Uterus (tissue), 4 donors: Measurements from ENCODE around the gene CENPF. TPM values are rescaled to one million over a fixed set of nuclear protein-coding genes. Genes with fewer than 3 reads are reported as not detected.

Experiments used
- DNase-seq, 2 donors: peaks; one replicate each; pipeline ENCODE4 v3.0.0-alpha.2; 2019 to 2020
- H3K27ac ChIP-seq, 2 donors: fragments of 200-600 bp; sonication (generic); 1 replicate in 1 of 2; 2 replicates in 1 of 2; pipeline ENCODE4 v1.5.1; 2016 to 2018
- H3K27me3 ChIP-seq, 2 donors: fragments of 200-600 bp; sonication (generic); one replicate each; pipeline ENCODE4 v1.5.1; 2018 to 2019; ENCODE audit warnings: control low read depth in 1 of 2
- H3K36me3 ChIP-seq, 2 donors: fragments of 200-600 bp; sonication (generic); one replicate each; pipeline ENCODE4 v1.5.1; 2019; ENCODE audit warnings: control low read depth in 1 of 2
- H3K4me1 ChIP-seq, 2 donors: fragments of 200-600 bp; sonication (generic); one replicate each; pipeline ENCODE4 v1.5.1; 2018 to 2019; ENCODE audit warnings: control low read depth in 1 of 2
- H3K4me3 ChIP-seq, 2 donors: fragments of 200-600 bp; sonication (generic); 1 replicate in 1 of 2; 2 replicates in 1 of 2; pipeline ENCODE4 v1.5.1; 2018 to 2019; ENCODE audit warnings: mild to moderate bottlenecking in 1 of 2
- H3K9me3 ChIP-seq, 2 donors: fragments of 200-600 bp; sonication (generic); one replicate each; pipeline ENCODE4 v1.5.1; 2019; ENCODE audit warnings: control low read depth in 1 of 2
- POLR2A ChIP-seq, 2 donors: fragments of 450-650 bp; IDR thresholded peaks; one replicate each; pipeline ENCODE4 v1.6.1; 2016; ENCODE audit warnings: antibody characterized with exemption in 2 of 2, mild to moderate bottlenecking in 1 of 2, moderate library complexity in 1 of 2
- intact Hi-C: fragments of 100-400 bp; cut with DNase I; formaldehyde crosslinking; loops from one replicate; pipeline ENCODE4 v1.15.1; 2023; ENCODE audit warnings: low total_unique reads
- total RNA-seq, 4 donors: library from RNA; depleted of rRNA in 3 of 4; stranded (reverse); fragments of >200 nt in 3 of 4; gene quantifications; one replicate each; pipeline versions ENCODE4 v1.1.0 to v1.2.4, GENCODE V29; 2014 to 2023
- TF ChIP-seq, protein P1 (sequence below), 4 experiments: fragments of 200-600 bp in 2 of 4; fragments of 450-650 bp in 2 of 4; sonication (generic) in 2 of 4; IDR thresholded peaks; one replicate each; pipeline ENCODE4 v1.5.1; 2016 to 2019; ENCODE audit warnings: antibody characterized with exemption in 4 of 4, mild to moderate bottlenecking in 2 of 4, moderate library complexity in 1 of 4
- donor health status: DM: yes; HTN: yes; CAD: no.

Gene CENPF
- total RNA-seq, 4 donors from 2014 or later, result under 0.01 to 41.2 (median 5.7) TPM

DNA sequence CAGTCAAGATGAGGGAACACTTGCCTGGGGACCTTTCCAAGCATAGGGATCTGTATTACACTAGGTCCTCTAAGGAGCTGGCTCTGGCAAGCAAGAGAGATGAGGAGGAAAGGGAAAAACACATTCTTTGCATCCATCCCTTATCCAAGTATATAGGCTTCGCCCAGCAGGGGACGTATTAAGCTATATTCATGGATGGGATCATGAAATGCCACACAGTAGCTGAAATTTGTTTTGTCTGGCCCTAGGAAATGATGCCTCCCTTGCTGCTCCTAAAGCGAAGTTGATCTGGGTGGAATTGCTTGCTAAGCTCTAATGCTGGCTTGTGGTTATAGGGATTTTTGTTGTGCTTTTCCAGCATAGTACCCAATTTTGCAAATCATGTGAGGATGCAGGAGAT is 32.1 kb downstream of the CENPF start:
- TF ChIP-seq, protein P1, sequence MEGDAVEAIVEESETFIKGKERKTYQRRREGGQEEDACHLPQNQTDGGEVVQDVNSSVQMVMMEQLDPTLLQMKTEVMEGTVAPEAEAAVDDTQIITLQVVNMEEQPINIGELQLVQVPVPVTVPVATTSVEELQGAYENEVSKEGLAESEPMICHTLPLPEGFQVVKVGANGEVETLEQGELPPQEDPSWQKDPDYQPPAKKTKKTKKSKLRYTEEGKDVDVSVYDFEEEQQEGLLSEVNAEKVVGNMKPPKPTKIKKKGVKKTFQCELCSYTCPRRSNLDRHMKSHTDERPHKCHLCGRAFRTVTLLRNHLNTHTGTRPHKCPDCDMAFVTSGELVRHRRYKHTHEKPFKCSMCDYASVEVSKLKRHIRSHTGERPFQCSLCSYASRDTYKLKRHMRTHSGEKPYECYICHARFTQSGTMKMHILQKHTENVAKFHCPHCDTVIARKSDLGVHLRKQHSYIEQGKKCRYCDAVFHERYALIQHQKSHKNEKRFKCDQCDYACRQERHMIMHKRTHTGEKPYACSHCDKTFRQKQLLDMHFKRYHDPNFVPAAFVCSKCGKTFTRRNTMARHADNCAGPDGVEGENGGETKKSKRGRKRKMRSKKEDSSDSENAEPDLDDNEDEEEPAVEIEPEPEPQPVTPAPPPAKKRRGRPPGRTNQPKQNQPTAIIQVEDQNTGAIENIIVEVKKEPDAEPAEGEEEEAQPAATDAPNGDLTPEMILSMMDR (IDR thresholded peaks at IDR 0.05), result no peak
- no peak for TF ChIP-seq POLR2A (IDR thresholded peaks at IDR 0.05)
- Histone ChIP-seq H3K4me1 (no peaks in the 10 kb centered on the region), H3K4me3 (no peak overlapping the region), H3K9me3 (no peaks in the 10 kb centered on the region), H3K27ac (no peak overlapping the region), H3K36me3 (no peaks in the 10 kb centered on the region), H3K27me3 (no peaks in the 10 kb centered on the region)
- DNase-seq, result no peak
- intact Hi-C loops, result no loop called here

DNA sequence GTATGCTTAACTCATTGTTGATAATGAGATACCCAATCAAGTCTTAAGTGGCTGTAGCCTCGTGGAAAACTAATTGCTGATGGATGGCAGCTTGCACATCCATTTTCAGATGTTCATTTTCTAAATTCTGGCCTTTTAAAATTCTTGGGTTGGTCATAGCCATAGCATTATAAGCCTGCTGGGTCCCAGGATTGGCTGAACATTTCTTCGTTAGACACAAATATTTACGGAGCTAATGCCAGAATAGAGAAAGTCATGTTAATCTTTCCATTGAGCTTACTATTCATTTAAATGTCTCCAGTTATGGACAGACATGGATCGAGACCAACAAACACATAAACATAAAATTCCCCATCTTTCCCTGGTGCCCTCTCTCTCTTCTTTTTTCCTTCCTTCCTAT is 32.5 kb downstream of the CENPF start:
- Histone ChIP-seq H3K27me3 (no peaks in the 10 kb centered on the region), H3K4me3 (no peak overlapping the region), H3K36me3 (no peaks in the 10 kb centered on the region), H3K4me1 (no peaks in the 10 kb centered on the region), H3K9me3 (no peaks in the 10 kb centered on the region), H3K27ac (no peak overlapping the region)
- no peak for DNase-seq
- TF ChIP-seq, protein P1 (IDR thresholded peaks at IDR 0.05), result no peak
- TF ChIP-seq POLR2A (IDR thresholded peaks at IDR 0.05), result no peak
- intact Hi-C loops, result no loop called here

GRCh38 chr1:214636436-214636835 is 33.4 kb downstream of the CENPF start:
- Histone ChIP-seq H3K27ac (no peak overlapping the region), H3K27me3 (no peaks in the 10 kb centered on the region), H3K4me1 (no peaks in the 10 kb centered on the region), H3K36me3 (no peaks in the 10 kb centered on the region), H3K4me3 (no peak overlapping the region), H3K9me3 (no peaks in the 10 kb centered on the region)
- no peak for TF ChIP-seq POLR2A (IDR thresholded peaks at IDR 0.05)
- TF ChIP-seq, protein P1 (IDR thresholded peaks at IDR 0.05), result no peak
- DNase-seq, result no peak
- intact Hi-C loops, result no loop called here

DNA sequence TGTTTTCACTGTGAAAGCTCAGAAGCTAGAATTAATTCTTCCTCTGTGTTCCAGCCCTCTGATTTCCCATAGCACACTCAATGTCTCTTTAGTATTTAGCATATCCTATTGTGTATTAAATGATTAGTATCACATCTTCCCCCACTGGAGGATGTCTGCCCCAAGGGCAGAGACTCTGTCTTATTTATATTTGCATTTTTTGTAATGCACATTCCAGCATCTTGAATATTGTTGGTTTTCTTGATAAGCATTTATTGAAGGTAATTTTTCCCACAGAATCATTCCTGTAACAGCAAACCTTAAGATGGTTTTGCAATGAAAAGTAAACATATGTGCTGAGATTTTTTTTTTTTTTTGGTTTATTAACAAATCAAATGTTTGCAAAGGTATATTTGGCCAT is 34.1 kb downstream of the CENPF start:
- no peaks in the 10 kb centered on the region for H3K9me3 ChIP-seq
- no peak overlapping the region for H3K4me3 ChIP-seq
- H3K27ac ChIP-seq, result no peak overlapping the region
- no peak for DNase-seq
- intact Hi-C loops, result no loop called here
- no peaks in the 10 kb centered on the region for H3K27me3 ChIP-seq
- H3K4me1 ChIP-seq, result no peaks in the 10 kb centered on the region
- no peak for TF ChIP-seq POLR2A (IDR thresholded peaks at IDR 0.05)
- TF ChIP-seq, protein P1 (IDR thresholded peaks at IDR 0.05), result no peak
- no peaks in the 10 kb centered on the region for H3K36me3 ChIP-seq

GRCh38 chr1:214637722-214638458 is 34.9 kb downstream of the CENPF start:
- no peaks in the 10 kb centered on the region for H3K4me1 ChIP-seq
- H3K9me3 ChIP-seq, result no peaks in the 10 kb centered on the region
- H3K27ac ChIP-seq, result no peak overlapping the region
- intact Hi-C loops, result no loop called here
- no peaks in the 10 kb centered on the region for H3K36me3 ChIP-seq
- no peak overlapping the region for H3K4me3 ChIP-seq
- TF ChIP-seq, protein P1 (IDR thresholded peaks at IDR 0.05), result peak; percentile 25 to 49 (median 34)
- TF ChIP-seq POLR2A (IDR thresholded peaks at IDR 0.05), result no peak
- H3K27me3 ChIP-seq, result no peaks in the 10 kb centered on the region
- DNase-seq, result no peak
